ENCODE results near the gene CUX1.

Gene CUX1

GRCh38 chr7:101869901-101870290 is 52.5 kb downstream of the CUX1 start:
- POLR2A ChIA-PET: no interaction called here
- TF ChIP-seq PATZ1 (tag by site-specific recombination; IDR thresholded peaks at IDR 0.05): peak; percentile 33; the same call in 1 of the 2 replicates
- TF ChIP-seq SCRT1 (tag by site-specific recombination; IDR thresholded peaks at IDR 0.05; ENCODE audit: borderline replicate concordance): peak; percentile 57; the same call in 1 of the 2 replicates
- TF ChIP-seq ZNF473 (tag by site-specific recombination; IDR thresholded peaks at IDR 0.05): no peak
- peak; percentile 46 for TF ChIP-seq GLIS1 (tag by site-specific recombination; IDR thresholded peaks at IDR 0.05)
- TF ChIP-seq TRIM28 (IDR thresholded peaks at IDR 0.05; ENCODE audit: borderline replicate concordance, low read length): no peak
- TF ChIP-seq SCRT2 (tag by site-specific recombination; IDR thresholded peaks at IDR 0.05): peak; percentile 77
- no peak for TF ChIP-seq MZF1 (tag by site-specific recombination; IDR thresholded peaks at IDR 0.05; ENCODE audit: borderline replicate concordance)
- TF ChIP-seq ZBTB48 (tag by site-specific recombination; IDR thresholded peaks at IDR 0.05): 0 out of 2 replicates have a peak, but pooled peaks have one; percentile 14
- no peak for TF ChIP-seq ZFHX2 (tag by site-specific recombination; conservative IDR thresholded peaks at IDR 0.05)
- no peak for TF ChIP-seq KLF17 (tag by site-specific recombination; IDR thresholded peaks at IDR 0.05)
- TF ChIP-seq ZNF776 (tag by site-specific recombination; IDR thresholded peaks at IDR 0.05; ENCODE audit: borderline replicate concordance): no peak
- TF ChIP-seq ZNF549 (tag by site-specific recombination; IDR thresholded peaks at IDR 0.05): no peak
- TF ChIP-seq ZNF292 (tag by site-specific recombination; IDR thresholded peaks at IDR 0.05; ENCODE audit: borderline replicate concordance, low read depth): no peak
- 0 out of 2 replicates have a peak, but pooled peaks have one; percentile 25 for TF ChIP-seq ZNF580 (tag by site-specific recombination; IDR thresholded peaks at IDR 0.05)
- TF ChIP-seq GLIS2 (tag by site-specific recombination; IDR thresholded peaks at IDR 0.05): 0 out of 2 replicates have a peak, but pooled peaks have one; percentile 34
- TF ChIP-seq ZNF362 (tag by site-specific recombination; IDR thresholded peaks at IDR 0.05): peak; percentile 53; the same call in 1 of the 2 replicates
- no peak for TF ChIP-seq ZNF174 (tag by site-specific recombination; IDR thresholded peaks at IDR 0.05)
- no peaks in the 10 kb centered on the region for H3K9me3 ChIP-seq (ENCODE audit: control insufficient read depth, insufficient read depth, low read depth, low read length)
- no peak overlapping the region for H3K27ac ChIP-seq (ENCODE audit: extremely low read depth, low read depth, low read length)
- H3K36me3 ChIP-seq (ENCODE audit: control insufficient read depth in 2 of 2, insufficient read depth in 1 of 2, low read length in 2 of 2): no peaks in the 10 kb centered on the region
- CTCF ChIA-PET: interaction anchor here (0.6 kb wide), 1 partner anchor 112 kb away, joined by 6 read pairs; no protein-coding TSS in a partner anchor
- H3K4me3 ChIP-seq (ENCODE audit: low read depth, low read length): no peak overlapping the region
- peaks cover 7% of the 10 kb centered on the region; the same call in 1 of the 2 replicates for H3K4me1 ChIP-seq (ENCODE audit: control insufficient read depth, insufficient read depth, low read length)

GRCh38 chr7:101870361-101871062 is 53.1 kb downstream of the CUX1 start:
- H3K27ac ChIP-seq (ENCODE audit: extremely low read depth, low read depth, low read length): no peak overlapping the region
- H3K9me3 ChIP-seq (ENCODE audit: control insufficient read depth, insufficient read depth, low read depth, low read length): no peaks in the 10 kb centered on the region
- no peaks in the 10 kb centered on the region for H3K36me3 ChIP-seq (ENCODE audit: control insufficient read depth in 2 of 2, insufficient read depth in 1 of 2, low read length in 2 of 2)
- H3K4me1 ChIP-seq (ENCODE audit: control insufficient read depth, insufficient read depth, low read length): peaks cover 7% of the 10 kb centered on the region; the same call in 1 of the 2 replicates
- ChIA-PET CTCF (interaction anchor here (0.6 to 0.7 kb wide), 2 partner anchors 30 to 112 kb away, joined by 3 to 6 read pairs; no protein-coding TSS in a partner anchor), POLR2A (no interaction called here)
- H3K4me3 ChIP-seq (ENCODE audit: low read depth, low read length): no peak overlapping the region
- TF ChIP-seq ZNF10 (tag by site-specific recombination; IDR thresholded peaks at IDR 0.05): no peak
- no peak for TF ChIP-seq ZNF701 (tag by site-specific recombination; IDR thresholded peaks at IDR 0.05)
- peak; percentile 41 for TF ChIP-seq SP7 (tag by site-specific recombination; IDR thresholded peaks at IDR 0.05)
- no peak for TF ChIP-seq ZNF621 (tag by site-specific recombination; IDR thresholded peaks at IDR 0.05)
- no peak for TF ChIP-seq BCL11A (tag by site-specific recombination; IDR thresholded peaks at IDR 0.05; ENCODE audit: low read depth)
- TF ChIP-seq GLIS1 (tag by site-specific recombination; IDR thresholded peaks at IDR 0.05): no peak
- 0 out of 2 replicates have a peak, but pooled peaks have one; percentile 16 for TF ChIP-seq KLF1 (tag by site-specific recombination; IDR thresholded peaks at IDR 0.05)
- no peak for TF ChIP-seq ZNF76 (tag by site-specific recombination; IDR thresholded peaks at IDR 0.05; ENCODE audit: borderline replicate concordance, low read depth)
- TF ChIP-seq ZNF626 (tag by site-specific recombination; IDR thresholded peaks at IDR 0.05): no peak
- no peak for TF ChIP-seq ZEB2 (tag by site-specific recombination; IDR thresholded peaks at IDR 0.05)
- TF ChIP-seq SCRT1 (tag by site-specific recombination; IDR thresholded peaks at IDR 0.05; ENCODE audit: borderline replicate concordance): no peak
- TF ChIP-seq PATZ1 (tag by site-specific recombination; IDR thresholded peaks at IDR 0.05): no peak
- TF ChIP-seq SP3 (tag by site-specific recombination; IDR thresholded peaks at IDR 0.05): no peak
- no peak for TF ChIP-seq ZNF777 (tag by site-specific recombination; IDR thresholded peaks at IDR 0.05; ENCODE audit: borderline replicate concordance)
- TF ChIP-seq ZNF501 (tag by site-specific recombination; IDR thresholded peaks at IDR 0.05): no peak
